ENCODE measurements around the gene CYS1.
A peak's percentile ranks its signal among the peaks of the same experiment; 100 is the strongest.
"Not testable (repeated sequence)": the region's sequence is repeated elsewhere in the genome, so short reads cannot be mapped to it uniquely, and the experiment has no call there.

Gene CYS1

DNA sequence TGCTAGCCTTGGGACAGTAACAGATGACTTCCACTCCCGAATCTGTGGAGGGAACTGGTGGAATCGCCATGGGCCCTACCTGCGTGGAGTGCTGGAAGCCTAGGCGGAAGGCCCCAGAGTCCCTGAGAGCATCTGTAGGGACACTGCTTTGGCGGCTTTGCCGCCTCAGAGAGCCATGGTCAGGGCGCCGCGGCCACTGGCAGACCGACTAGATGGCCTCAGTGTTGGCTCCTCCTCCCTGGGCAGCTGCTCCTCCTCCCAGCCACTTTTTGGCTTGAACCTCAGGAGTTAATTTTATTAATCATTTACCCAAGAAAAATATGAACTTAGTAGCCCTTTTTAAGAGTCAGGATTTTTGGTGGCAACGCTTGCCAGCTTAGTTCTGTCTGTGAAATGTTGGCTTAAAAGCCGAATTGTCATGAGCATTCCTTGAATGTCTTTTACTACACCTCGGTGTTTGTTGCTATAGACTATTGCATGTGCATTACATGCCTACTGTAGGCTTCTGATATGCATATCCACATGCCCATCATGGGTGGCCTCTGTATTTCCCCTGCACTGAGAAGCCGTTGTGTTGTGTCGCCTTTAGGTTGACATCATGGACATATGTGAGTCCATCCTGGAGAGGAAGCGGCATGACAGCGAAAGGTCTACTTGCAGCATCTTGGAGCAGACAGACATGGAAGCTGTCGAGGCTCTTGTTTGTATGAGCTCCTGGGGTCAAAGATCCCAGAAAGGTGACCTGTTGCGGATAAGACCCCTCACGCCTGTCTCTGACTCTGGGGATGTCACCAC lies 34.5 kb downstream of the CYS1 start:
- no peak for DNase-seq

DNA sequence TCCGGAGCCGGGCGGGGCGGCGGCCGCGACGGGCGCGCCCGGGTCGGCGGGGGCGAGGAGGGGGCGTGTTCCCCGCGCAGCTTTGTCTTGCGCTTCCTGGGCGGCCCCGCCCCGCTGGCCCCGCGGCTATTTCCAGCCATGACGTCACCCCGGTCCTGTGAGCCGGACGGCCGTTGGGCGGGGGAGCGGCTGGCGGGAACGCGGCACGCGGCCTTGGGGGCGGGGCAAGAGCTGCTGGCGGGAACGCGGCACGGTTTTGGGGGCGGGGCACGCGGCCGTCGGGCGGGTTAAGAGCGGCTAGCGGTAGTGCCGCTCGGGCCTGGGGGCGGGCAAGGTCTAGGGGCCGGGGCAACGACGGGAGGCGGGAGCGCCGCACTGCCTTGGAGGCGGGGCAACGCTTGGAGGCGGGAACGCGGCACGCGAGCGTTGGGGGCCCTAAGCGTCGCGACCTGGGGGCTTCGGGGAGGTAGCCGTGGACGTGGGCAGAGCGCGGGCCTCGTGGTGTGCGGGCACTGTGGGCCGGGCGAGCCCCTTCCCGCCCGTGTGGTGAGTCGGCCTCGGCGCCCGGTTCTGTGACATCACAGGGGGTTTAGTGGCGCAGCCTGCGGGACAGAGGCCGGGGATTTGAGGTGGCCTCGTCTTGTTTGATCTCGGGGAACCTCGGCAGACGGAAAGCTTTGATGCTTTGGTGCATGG lies 36.2 kb downstream of the CYS1 start:
- DNase-seq, result peak; percentile 98

DNA sequence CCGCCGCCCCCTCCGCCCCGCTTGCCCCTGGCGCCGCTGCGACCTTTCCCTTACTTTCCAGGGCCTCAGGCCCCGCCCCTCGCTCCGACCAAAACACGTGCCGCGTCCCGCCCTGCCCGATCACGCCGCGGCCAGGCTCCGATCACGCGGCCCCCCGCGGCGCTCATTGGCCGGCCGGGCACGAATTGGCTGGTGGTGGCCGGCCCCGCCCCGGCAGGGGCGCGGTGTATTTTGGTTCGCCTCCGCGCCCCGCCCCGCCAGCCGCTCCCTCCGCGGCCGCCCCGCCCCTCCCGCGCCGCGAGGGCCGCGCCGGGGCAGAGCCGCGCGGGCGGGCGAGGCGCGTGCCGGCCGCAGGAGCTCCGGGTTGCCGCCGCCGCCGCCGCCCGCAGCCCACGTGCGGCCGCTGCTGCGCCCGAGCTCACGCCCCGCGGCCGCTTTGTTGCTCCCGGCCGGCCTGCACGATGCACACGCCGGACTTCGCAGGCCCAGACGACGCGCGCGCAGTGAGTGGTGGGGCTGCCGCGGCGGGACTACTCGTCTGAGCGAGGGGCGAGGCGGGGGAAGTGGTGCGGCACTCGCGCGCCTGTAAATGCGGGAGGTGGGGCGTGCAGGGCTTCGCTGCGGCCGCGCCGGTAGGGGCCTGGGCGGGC lies 36.8 kb downstream of the CYS1 start, which contains the start of gene KLF11:
KLF11 (plus strand) TSS at position 295 of the 650 bp plus-strand sequence; CDS start at position 462, 167 bp downstream.
- peak; percentile 96 for DNase-seq

DNA sequence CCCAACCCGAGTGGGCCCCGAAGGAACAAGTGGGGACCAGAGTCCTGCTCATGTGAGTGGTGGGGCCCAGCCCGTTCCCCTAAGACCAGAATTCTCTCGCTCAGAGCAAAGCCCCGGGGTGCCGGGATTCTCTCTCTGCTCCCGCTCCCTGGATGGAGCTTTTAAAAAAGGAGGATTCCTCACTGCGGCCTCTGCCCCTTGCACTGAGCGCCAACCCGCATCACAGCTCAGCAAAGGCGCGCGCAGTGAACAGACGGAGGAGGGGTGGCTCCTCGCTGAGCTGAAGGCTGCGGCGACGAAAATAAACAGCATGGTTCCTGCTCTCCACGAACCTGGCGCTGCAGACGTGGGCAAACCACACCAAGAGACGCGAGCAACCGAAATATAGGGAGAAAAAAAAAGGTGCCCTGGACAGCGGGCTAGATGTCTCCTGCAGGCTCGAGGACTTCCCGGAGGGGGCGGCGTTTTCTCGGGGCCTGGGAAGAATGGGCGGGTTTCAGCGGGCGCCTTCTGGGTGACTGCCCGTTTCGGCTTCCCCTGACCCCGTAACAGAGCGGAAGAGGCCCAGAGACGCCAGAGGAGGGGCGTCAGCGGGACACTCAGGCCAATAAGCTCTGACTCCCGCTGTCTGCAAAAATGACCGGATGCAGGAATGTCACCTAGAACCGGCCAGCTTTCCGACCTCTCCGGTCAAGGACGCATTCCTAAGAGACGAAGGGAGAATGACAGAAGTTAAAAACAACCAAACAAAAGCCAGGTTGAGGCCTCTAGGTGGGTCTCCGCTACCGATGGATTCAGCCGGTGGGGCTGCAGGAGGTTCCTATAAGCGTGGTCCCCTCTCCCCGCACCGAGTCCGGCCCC lies 37.7 kb downstream of the CYS1 start:
- peak; percentile 31 for DNase-seq

DNA sequence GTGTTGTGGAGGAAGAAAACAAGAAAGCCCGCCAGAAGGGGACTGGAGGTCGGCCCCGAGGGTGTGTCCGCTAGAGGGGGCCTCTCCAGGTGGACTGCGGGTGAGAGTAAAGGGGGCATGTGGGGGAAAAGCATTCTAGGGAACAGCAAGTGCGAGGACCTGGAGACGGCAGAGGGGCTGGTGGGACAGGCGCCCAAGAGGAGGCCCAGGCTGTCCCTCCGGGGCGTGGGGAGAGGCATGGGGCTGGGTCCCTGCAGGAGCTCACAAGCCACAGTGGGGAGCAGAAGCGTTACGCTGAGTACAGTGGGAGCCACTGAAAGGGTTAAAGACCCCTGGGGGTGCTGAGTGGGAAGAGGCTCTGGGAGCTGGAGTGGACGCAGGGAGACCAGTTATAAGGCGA lies 38.5 kb downstream of the CYS1 start:
- DNase-seq, result no peak

DNA sequence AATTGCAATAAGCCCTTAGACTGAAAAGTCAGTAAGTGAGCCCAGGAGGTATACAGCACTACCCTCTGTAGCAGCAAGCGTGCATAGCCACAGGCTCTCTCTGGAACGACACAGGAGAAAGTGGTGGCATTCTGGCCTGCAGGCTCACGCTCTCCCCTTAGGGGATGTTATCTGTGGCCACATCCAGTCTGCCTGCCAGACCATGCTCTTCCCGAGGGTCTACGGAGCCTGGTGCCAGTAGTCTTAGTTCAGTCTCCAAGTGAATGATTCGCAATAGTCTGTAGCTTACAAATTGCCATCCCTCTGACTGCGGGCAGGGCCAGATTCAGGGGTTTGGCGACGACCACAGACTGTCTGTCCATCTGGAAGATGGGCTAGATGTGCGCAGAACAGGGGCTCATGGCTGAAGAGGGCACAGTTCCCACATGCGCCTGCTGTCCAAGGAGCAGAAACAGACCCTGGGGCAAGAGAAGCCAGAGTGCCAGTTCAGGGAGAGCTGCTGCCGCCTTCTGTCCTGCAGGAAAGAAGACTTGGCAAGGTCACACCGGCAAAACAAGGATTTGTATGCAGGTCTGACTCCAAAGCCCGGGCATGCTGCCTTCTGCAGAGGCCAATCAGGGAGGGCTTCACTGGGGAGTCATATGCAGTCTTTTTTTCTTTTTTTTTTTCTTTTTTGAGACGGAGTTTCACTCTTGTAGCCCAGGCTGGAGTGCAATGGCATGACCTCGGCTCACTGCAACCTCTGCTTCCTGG lies 40.4 kb downstream of the CYS1 start:
- no peak for DNase-seq

DNA sequence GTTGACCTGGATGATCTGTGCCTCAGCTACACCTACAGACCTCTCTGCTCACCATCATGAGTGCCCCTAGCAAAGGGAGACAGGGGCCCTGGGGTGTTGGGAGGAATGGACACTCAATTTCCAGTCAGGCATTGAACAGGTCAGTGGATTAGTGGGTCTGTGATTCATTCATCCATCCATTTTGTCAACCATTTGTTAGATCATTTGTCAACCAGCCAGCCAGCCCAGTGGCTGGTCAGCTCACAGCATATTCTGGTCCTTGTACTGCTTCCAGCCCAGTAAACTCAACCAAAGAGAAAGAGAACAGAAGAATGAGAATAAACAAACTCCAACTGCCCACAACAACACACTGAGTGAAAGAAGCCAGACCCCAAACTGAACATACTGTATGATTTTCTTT lies 41.5 kb downstream of the CYS1 start:
- DNase-seq, result no peak

DNA sequence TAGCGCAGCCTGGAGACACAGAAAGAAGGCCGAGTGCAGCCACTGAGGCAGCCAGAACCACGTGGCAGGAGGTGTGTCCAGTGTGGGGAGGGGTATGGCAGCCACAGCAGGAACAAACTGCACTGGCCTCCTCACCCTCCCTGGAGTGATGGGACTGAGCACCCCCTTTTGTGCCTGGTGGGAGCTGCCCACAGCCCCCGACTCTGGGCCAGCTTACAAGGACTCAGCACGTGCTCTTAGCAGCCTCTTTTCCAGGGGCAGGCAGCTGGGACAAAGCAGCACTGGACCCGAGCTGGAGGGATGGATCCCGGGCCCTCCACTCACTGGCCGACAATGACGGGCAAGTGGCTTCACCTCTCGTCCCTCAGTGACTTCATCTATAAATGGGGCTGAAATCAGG lies 42.1 kb downstream of the CYS1 start:
- DNase-seq, result no peak

DNA sequence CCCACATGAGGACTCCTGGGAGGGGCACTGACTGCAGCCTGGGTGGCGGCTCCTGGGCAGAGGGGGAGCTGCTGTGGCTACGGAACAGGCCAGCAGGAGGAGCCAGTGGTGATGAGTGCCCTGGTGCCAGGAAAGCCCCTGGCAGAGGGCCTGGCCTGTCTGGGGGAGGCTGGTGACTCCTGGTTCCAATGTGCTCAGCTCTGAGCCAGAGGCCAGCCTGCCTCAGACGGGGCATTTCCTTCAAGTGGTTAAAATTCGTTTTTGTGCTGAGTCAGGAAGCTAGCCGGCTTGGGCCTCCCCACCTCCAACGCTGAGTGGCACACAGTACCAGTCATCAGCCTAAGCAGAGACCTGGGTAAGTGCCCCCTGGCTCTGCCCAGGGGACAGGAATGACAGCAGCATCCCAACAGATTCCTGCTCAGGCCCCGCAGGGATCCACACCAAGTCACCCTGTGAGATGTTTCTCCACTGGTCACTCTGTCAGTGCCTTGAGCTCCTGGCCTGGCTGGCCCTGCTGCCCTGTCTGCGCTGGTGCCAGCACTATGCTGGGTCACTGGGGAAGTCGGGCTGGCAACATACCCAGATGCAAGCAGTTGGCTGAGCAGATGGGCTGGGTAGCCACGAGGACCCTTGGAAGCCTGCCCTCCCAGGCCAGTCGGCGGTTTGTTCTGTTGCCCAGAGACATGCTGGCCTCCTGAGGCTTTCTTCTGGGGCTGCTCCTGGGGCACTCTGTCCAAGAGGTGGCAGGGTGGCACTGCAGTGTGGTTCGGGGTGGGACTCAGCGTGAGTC lies 43.9 kb downstream of the CYS1 start:
- peak; percentile 93 for DNase-seq

DNA sequence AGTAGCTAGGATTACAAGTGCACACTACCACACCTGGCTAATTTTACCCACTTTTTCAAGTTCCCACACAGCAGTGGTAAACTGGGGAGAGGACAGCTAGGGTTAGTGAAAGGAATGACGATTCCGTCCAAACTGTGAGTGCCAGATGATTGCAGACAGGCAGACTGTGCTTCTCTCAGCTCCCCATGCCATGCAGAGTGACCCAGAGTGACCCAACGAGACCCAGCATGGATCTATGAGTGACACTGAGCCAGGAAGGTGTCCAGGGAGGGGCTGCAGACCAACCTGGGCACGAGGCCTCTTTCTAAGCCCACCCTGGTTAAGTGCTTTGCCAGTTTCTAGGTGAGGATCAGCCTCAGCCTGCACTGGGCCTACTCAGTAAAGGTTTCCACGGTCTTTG lies 44.6 kb downstream of the CYS1 start:
- DNase-seq, result no peak

DNA sequence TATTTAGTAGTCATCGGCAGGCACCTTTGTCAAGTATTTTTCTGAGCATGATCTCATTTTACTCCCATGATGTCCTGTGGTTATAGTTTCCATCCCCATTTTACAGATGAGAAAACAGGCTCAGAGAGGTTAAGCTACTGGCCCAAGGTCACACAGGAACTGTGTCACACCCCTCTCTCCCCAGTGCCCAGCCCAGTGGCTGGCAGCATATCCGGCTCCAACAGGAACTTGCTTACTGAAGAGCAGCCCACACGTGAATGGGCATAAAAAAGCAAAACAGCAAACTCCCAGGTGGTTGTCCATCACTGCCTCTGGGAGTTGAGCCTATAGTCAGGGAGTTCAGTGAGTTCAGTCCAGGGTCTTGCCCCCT lies 45.2 kb downstream of the CYS1 start:
- DNase-seq, result no peak

DNA sequence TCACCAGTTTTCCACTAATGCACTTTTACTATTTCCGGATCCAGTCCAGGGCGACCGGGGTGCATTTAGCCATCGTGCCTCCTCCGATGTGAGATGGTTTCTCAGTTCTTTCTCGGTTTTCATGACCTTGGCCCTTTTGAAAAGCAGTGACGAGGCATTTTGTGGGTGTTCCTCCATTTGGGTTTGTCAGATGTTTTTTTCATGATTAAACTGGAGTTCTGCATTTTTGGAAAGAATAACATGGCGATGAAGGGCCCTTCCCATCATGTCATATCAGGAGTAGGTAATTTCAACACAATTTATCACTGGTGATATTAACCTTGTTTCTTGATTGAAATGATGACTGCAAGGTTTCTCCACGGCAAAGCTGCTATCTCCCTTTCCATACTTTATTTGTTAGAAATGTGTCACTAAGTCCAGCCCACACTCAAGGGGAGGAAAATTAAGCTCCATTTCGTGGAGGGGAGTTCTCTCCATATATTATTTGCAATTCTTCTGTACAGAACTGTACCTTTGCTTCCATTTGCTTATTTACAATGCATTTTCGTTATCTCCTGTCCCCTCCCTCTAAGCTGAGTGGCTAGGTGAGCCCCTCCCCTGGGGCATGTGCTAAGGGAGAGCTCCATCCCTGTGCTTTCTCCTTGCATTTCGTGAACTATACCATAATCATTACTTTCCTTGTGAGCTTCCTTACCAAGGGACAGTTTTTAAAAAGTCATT lies 45.7 kb downstream of the CYS1 start:
- DNase-seq, result no peak

DNA sequence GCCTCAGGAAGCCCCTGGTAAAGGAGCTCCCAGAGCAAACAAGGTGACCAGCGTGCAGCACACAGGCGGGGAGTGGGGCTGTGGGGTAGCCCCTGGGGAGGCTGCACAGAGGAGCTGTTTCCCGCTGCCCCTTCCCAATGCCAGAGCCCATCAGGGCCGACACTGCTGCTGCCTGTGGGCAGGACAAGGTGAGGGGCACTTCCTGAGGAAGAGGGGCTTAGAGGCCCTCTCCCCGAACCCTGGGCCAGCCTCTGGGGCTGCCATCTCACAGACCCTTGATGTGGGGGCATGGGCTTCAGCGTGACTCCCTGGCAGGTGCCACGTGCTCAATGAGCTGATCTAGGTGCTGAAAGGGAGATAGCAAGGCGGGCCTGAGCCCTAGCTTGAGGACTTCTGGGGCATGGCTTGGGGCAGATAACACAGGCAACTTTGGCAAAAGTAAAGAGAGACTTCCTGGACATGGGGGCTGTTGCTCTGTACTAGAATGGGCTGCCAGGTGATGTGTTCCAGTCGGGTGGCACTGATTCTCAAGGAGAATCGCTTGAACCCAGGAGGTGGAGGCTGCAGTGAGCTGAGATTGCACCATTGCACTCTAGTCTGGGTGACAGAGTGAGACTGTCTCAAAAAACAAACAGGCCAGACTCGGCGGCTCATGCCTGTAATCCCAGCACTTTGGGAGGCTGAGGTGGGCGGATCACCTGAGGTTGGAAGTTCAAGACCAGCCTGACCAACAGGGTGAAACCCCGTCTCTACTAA lies 46.8 kb downstream of the CYS1 start:
- no peak for DNase-seq

DNA sequence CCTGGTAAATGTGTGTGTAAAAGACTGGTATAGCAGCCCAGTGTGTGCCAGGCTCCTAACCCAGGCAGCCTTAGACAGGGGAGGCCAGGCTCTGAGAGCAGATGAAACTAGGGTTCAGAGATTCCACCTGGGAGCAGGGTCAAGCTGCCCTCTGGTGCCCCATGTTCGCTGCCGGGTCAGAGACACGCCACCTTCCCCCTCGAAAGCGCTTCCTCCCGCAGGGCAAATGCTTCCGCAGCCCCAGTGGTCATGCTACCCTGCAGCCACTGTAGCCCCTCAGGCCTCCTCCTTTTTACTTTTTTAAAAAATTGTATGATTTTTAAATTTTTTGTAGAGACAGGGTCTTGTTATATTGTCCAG lies 47.5 kb downstream of the CYS1 start:
- no peak for DNase-seq

DNA sequence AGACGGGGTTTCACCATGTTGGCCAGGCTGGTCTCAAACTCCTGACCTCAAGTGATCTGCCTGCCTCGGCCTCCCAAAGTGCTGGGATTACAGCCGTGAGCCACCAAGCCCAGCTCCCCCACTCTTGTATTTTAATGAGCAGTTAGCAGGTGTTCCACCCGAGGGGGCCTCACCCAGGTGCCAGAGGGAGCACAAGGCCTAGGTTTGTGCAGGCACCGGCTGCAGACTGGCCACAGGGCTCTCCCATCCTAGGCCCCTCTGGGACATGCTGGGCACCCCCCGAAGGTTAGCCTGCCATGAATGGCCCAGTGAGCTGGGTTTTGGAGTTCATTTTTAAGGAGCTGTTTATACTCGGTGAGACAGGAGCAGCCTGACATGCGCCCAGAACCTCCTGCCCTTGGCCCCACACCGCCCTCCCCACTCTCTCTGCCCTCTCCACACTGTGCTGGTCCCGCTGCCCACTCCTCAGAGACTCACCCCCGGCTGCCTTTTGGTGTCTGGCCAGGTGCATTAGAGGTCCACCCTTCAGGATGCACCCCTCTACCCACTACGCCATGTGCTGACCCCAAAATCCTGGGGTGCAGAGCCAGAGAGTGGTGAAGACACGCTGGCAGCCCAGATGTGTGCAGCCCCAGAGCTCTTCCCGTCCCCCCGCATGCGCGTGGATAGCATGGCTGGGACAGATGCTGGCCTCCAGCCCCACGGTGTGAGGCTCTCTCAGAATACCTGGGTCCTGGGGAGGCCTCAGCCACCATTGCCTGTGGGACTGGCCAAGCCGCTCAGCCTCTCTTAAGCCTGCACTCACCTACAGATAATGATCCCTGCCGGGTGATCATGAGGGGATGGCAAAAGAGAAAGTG lies 48.1 kb downstream of the CYS1 start:
- no peak for DNase-seq

DNA sequence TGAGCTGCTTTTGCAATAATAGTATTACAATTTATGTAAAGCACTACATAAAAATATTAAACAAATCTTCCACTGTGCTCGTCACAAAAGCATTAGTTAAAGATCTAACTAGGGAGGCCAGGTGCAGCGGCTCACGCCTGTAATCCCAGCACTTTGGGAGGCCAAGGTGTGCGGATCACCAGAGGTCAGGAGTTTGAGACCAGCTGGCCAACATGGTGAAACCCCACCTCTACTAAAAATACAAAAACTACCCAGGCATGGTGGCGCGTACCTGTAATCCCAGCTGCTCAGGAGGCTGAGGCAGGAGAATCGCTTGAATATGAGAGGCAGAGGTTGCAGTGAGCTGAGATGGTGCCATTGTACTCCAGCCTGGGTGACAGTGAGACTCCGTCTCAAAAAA lies 49.4 kb downstream of the CYS1 start:
- not testable (repeated sequence) for DNase-seq

DNA sequence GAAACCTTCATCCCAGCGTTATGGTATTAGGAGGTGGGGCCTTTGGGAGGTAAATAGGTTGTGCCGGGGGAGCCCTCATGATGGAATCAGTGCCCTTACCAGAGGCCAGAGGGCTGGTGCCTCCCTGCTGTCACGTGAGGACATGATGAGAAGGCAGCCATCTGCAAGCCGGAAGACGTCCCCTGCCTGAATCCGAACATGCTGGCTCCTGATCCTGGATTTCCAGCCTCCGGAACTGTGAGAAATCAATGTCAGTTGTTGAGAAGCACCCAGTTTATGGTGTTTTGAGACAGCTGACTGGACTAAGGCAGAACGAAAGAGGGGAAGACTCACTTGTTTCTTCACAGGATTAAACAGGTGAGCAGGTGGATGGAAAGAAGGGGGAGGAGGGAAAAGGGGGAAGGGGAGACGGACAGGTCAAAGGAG lies 49.9 kb downstream of the CYS1 start:
- DNase-seq, result no peak

DNA sequence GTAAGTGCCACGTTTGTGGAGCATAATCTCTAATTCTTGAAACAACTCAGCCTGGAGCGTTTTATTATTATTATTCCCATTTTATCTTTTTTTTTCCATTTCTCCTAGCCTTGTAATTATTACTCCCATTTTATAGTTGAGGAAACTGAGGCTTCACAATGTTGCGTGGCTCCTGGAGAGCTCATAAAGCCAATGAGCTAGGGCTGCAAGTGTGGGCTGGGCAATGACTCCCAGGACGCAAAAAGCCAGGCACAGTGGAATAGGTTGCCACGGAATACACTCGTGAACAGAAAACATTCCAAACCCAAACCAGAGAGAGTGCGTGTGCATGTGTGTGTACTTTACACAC lies 50.4 kb downstream of the CYS1 start:
- no peak for DNase-seq

Measured in RPMI8226 (cell line).